ENCODE data around the gene SGPP1. TPM values are rescaled to one million over a fixed set of nuclear protein-coding genes. Genes with fewer than 3 reads are reported as not detected.

Gene SGPP1
- polyA plus RNA-seq, 3 donors = 3.3 to 13.3 (median 7.6) TPM

GRCh38 chr14:63647696-63648410, 80.0 kb downstream of the SGPP1 start:
- Histone ChIP-seq H3K4me3 (replicated peaks in 1 of 3; ENCODE audit: low read depth in 2 of 3, low read length in 3 of 3) (no peak overlapping the region), H3K36me3 (replicated peaks in 1 of 2; ENCODE audit: control insufficient read depth in 1 of 2, insufficient read depth in 2 of 2, low read length in 2 of 2) (no peaks in the 10 kb centered on the region), H3K9ac (ENCODE audit: insufficient read depth, low read length, poor library complexity, severe bottlenecking) (no peak overlapping the region), H3K27ac (ENCODE audit: low read depth in 1 of 2, low read length in 2 of 2) (no peak overlapping the region), H3K27me3 (ENCODE audit: control insufficient read depth in 2 of 2, insufficient read depth in 2 of 2, low read length in 2 of 2) (no peaks in the 10 kb centered on the region), H4K20me1 (ENCODE audit: insufficient read depth, low read length) (no peaks in the 10 kb centered on the region), H3K4me1 (ENCODE audit: control insufficient read depth in 1 of 2, insufficient read depth in 2 of 2, low read length in 2 of 2) (peaks cover under 1 to 5% of the 10 kb centered on the region in 2 donors), H3K4me2 (replicated peaks; ENCODE audit: extremely low read depth, low read length, poor library complexity, severe bottlenecking) (no peak overlapping the region), H3K79me2 (ENCODE audit: insufficient read depth, low read length) (peaks cover 6% of the 10 kb centered on the region), H3K9me3 (replicated peaks in 1 of 2; ENCODE audit: control insufficient read depth in 1 of 2, insufficient read depth in 1 of 2, low read length in 2 of 2) (no peaks in the 10 kb centered on the region), H2AFZ (ENCODE audit: insufficient read depth, low read depth, low read length, poor library complexity, severe bottlenecking) (no peak overlapping the region)
- H3K9me3 Mint-ChIP-seq = no peaks in the 10 kb centered on the region
- DNase-seq = no peak
- H3K27ac Mint-ChIP-seq = no peak overlapping the region
- H3K27me3 Mint-ChIP-seq (ENCODE audit: low read depth in 3 of 3) = peaks cover 0 to 1% (median 0%) of the 10 kb centered on the region in 3 donors
- 98% methylated on average over 5 of the region's 6 CpGs for WGBS (ENCODE audit: insufficient coverage)
- H3K4me3 Mint-ChIP-seq = no peak overlapping the region
- intact Hi-C loops (cut with micrococcal nuclease) = no loop called here
- peaks cover 0 to 3% of the 10 kb centered on the region in 2 donors for H3K36me3 Mint-ChIP-seq
- no peaks in the 10 kb centered on the region for H3K4me1 Mint-ChIP-seq
- TF ChIP-seq CTCF (IDR thresholded peaks at IDR 0.05) = no peak

DNA sequence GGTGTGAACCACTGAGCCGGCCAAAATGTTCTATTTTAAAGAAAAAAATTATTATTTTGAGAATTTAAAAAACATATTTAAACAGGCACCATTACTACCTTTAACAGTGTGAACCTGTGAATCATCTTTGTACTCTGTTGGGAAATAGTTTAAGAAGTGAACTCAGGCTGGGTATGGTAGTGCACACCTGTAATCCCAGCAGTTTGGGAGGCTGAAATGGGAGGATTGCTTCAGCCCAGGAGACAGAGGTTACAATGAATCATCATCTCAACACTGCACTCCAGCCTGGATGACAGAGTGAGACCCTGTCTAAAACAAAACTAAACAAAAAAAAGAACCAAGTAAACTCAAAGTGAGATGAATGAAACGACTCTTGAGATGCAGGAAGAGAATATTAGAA, 83.1 kb downstream of the SGPP1 start:
- H3K27me3 ChIP-seq (ENCODE audit: control insufficient read depth in 2 of 2, insufficient read depth in 2 of 2, low read length in 2 of 2) = no peaks in the 10 kb centered on the region
- intact Hi-C loops (cut with micrococcal nuclease) = loop anchor here in 1 of 2 donors (5.0 kb wide), 2 partner anchors 83 to 102 kb away; partner anchors contain the start of genes PPP2R5E and SGPP1
- H3K79me2 ChIP-seq (ENCODE audit: insufficient read depth, low read length) = peaks cover 23% of the 10 kb centered on the region
- Mint-ChIP-seq H3K9me3 (peaks cover 0 to 1% (median 0%) of the 10 kb centered on the region in 7 donors), H3K4me1 (peaks cover 2% of the 10 kb centered on the region), H3K4me3 (no peak overlapping the region), H3K27me3 (ENCODE audit: low read depth in 3 of 3) (peaks cover 0 to 2% (median 1%) of the 10 kb centered on the region in 3 donors), H3K27ac (peak overlapping the region in 1 of 7 donors; percentile 77), H3K36me3 (peaks cover 0 to 3% of the 10 kb centered on the region in 2 donors)
- H3K4me2 ChIP-seq (replicated peaks; ENCODE audit: extremely low read depth, low read length, poor library complexity, severe bottlenecking) = no peak overlapping the region
- H3K36me3 ChIP-seq (replicated peaks in 1 of 2; ENCODE audit: control insufficient read depth in 1 of 2, insufficient read depth in 2 of 2, low read length in 2 of 2) = no peaks in the 10 kb centered on the region
- H3K9ac ChIP-seq (ENCODE audit: insufficient read depth, low read length, poor library complexity, severe bottlenecking) = no peak overlapping the region
- no peak for DNase-seq
- peaks cover 12 to 23% of the 10 kb centered on the region in 2 donors for H3K4me1 ChIP-seq (ENCODE audit: control insufficient read depth in 1 of 2, insufficient read depth in 2 of 2, low read length in 2 of 2)
- H2AFZ ChIP-seq (ENCODE audit: insufficient read depth, low read depth, low read length, poor library complexity, severe bottlenecking) = no peak overlapping the region
- WGBS (ENCODE audit: insufficient coverage) = no CpG with 5 or more reads among the region's 2 CpGs
- H3K4me3 ChIP-seq (replicated peaks in 1 of 3; ENCODE audit: low read depth in 2 of 3, low read length in 3 of 3) = no peak overlapping the region
- no peaks in the 10 kb centered on the region for H3K9me3 ChIP-seq (replicated peaks in 1 of 2; ENCODE audit: control insufficient read depth in 1 of 2, insufficient read depth in 1 of 2, low read length in 2 of 2)
- no peak overlapping the region for H3K27ac ChIP-seq (ENCODE audit: low read depth in 1 of 2, low read length in 2 of 2)
- no peak for TF ChIP-seq CTCF (IDR thresholded peaks at IDR 0.05)
- no peaks in the 10 kb centered on the region for H4K20me1 ChIP-seq (ENCODE audit: insufficient read depth, low read length)

Data from CD14-positive monocyte (primary cell).